Raji (cell line): Measurements from ENCODE around the gene PKDCC.

Experiments used
- POLR2A ChIP-seq: IDR thresholded peaks from 2 replicates; pipeline ENCODE4 v1.6.1; 2011; ENCODE audit warnings: low read depth, low read length, control low read depth; ENCODE audit not compliant: insufficient read depth

PKDCC gene

GRCh38 chr2:42026272-42026671 is 21.5 kb upstream of the PKDCC start:
- TF ChIP-seq POLR2A = no peak

- TF ChIP-seq POLR2A = no peak
These were observed 19.2 kb upstream of the PKDCC start for GRCh38 chr2:42028571-42029148.

GRCh38 chr2:42029171-42029570 is 18.6 kb upstream of the PKDCC start:
- no peak for TF ChIP-seq POLR2A

- no peak for TF ChIP-seq POLR2A
These were observed 18.1 kb upstream of the PKDCC start for GRCh38 chr2:42029639-42030199.

GRCh38 chr2:42030200-42030759 is 17.5 kb upstream of the PKDCC start:
- no peak for TF ChIP-seq POLR2A

- no peak for TF ChIP-seq POLR2A
These were observed 17.0 kb upstream of the PKDCC start for GRCh38 chr2:42030829-42031228.

- no peak for TF ChIP-seq POLR2A
These were observed 16.3 kb upstream of the PKDCC start for GRCh38 chr2:42031281-42032223.

- no peak for TF ChIP-seq POLR2A
These were observed 15.6 kb upstream of the PKDCC start for GRCh38 chr2:42032224-42032620.

GRCh38 chr2:42032745-42033144 is 15.1 kb upstream of the PKDCC start:
- no peak for TF ChIP-seq POLR2A

- TF ChIP-seq POLR2A = no peak
These were observed 12.6 kb upstream of the PKDCC start for GRCh38 chr2:42035241-42035640.

GRCh38 chr2:42036413-42036812 is 11.4 kb upstream of the PKDCC start:
- no peak for TF ChIP-seq POLR2A

GRCh38 chr2:42036940-42037339 is 10.9 kb upstream of the PKDCC start:
- no peak for TF ChIP-seq POLR2A

GRCh38 chr2:42040643-42041278 is 7.1 kb upstream of the PKDCC start:
- TF ChIP-seq POLR2A = no peak

GRCh38 chr2:42041377-42042127 is 6.3 kb upstream of the PKDCC start:
- no peak for TF ChIP-seq POLR2A
